Esophagus squamous epithelium (tissue), 5 donors: ENCODE data around the gene PRDM12. TPM values are rescaled to one million over a fixed set of nuclear protein-coding genes. Genes with fewer than 3 reads are reported as not detected.

Source experiments
- DNase-seq: peaks from one replicate; lab custom pipeline; 2025; lab: John Stamatoyannopoulos, UW
- H3K27ac ChIP-seq, 4 donors: fragments of 200-600 bp; sonication (generic); one replicate each; pipeline ENCODE4 v1.5.1; 2016 to 2019; ENCODE audit warnings: mild to moderate bottlenecking in 1 of 4
- H3K27me3 ChIP-seq, 4 donors: fragments of 200-600 bp; sonication (generic); 1 replicate in 3 of 4; 2 replicates in 1 of 4; pipeline versions ENCODE4 v1.5.1 to v1.6.0; 2017 to 2021; ENCODE audit warnings: antibody characterized with exemption in 1 of 4
- H3K36me3 ChIP-seq, 3 donors: fragments of 200-600 bp; sonication (generic); one replicate each; pipeline ENCODE4 v1.5.1; 2016 to 2019
- H3K4me1 ChIP-seq, 3 donors: fragments of 200-600 bp; sonication (generic); one replicate each; pipeline ENCODE4 v1.5.1; 2017 to 2019
- H3K4me3 ChIP-seq, 4 donors: fragments of 200-600 bp; sonication (generic); 1 replicate in 3 of 4; 2 replicates in 1 of 4; pipeline ENCODE4 v1.5.1; 2016 to 2019; ENCODE audit warnings: mild to moderate bottlenecking in 2 of 4, moderate library complexity in 1 of 4
- H3K9me3 ChIP-seq, 3 donors: fragments of 200-600 bp; sonication (generic); one replicate each; pipeline ENCODE4 v1.5.1; 2016 to 2019
- CTCF ChIP-seq, 6 experiments: fragments of 450-650 bp in 4 of 6; fragments of 200-600 bp in 2 of 6; sonication (generic) in 2 of 6; IDR thresholded peaks; one replicate each; pipeline ENCODE4 v1.5.1; 2016 to 2019; ENCODE audit warnings: antibody characterized with exemption in 6 of 6, mild to moderate bottlenecking in 4 of 6, moderate library complexity in 4 of 6
- POLR2A ChIP-seq, 4 donors: fragments of 450-650 bp; IDR thresholded peaks; one replicate each; pipeline ENCODE4 v1.6.1; 2017; ENCODE audit warnings: antibody characterized with exemption in 4 of 4, mild to moderate bottlenecking in 4 of 4, moderate library complexity in 3 of 4
- whole genome bisulfite sequencing, 2 donors: methylation state at CpG; one replicate each; pipeline ENCODE4 v1.1.5; 2018; 5-methylcytosine and 5-hydroxymethylcytosine counted together
- intact Hi-C: fragments of 100-400 bp; cut with DNase I; formaldehyde crosslinking; loops from one replicate; pipeline ENCODE4 v1.15.0; 2022
- total RNA-seq, 4 donors: library from RNA; depleted of rRNA; stranded (reverse); fragments of >200 nt; gene quantifications; one replicate each; pipeline ENCODE4 v1.1.0, GENCODE V29; 2016
- donor health status: DM: yes; HTN: yes; CAD: no.

Gene PRDM12
- total RNA-seq, 4 donors from 2014 or later: not detected

GRCh38 chr9:130634191-130634768, 30.1 kb upstream of the PRDM12 start:
- Histone ChIP-seq H3K4me1 (no peaks in the 10 kb centered on the region), H3K4me3 (no peak overlapping the region), H3K36me3 (peaks cover 24 to 95% (median 54%) of the 10 kb centered on the region in 3 donors), H3K27ac (no peak overlapping the region), H3K27me3 (no peaks in the 10 kb centered on the region), H3K9me3 (no peaks in the 10 kb centered on the region)
- WGBS, 2 donors: 83 to 100% methylated on average over 1 to 4 of the region's 14 CpGs
- TF ChIP-seq CTCF (IDR thresholded peaks at IDR 0.05) (no peak), POLR2A (IDR thresholded peaks at IDR 0.05) (no peak)
- DNase-seq: no peak
- intact Hi-C loops: no loop called here

- Histone ChIP-seq H3K27me3 (no peaks in the 10 kb centered on the region), H3K9me3 (no peaks in the 10 kb centered on the region), H3K4me3 (no peak overlapping the region), H3K36me3 (peaks cover 23 to 90% (median 54%) of the 10 kb centered on the region in 3 donors), H3K27ac (no peak overlapping the region), H3K4me1 (no peaks in the 10 kb centered on the region)
- 76 to 100% methylated on average over 1 to 2 of the region's 8 CpGs for WGBS, 2 donors
- TF ChIP-seq CTCF (IDR thresholded peaks at IDR 0.05): no peak
- TF ChIP-seq POLR2A (IDR thresholded peaks at IDR 0.05): no peak
- DNase-seq: no peak
- intact Hi-C loops: no loop called here
Measured at GRCh38 chr9:130634801-130635200, 29.6 kb upstream of the PRDM12 start.

GRCh38 chr9:130635306-130635705, 29.1 kb upstream of the PRDM12 start:
- Histone ChIP-seq H3K27ac (no peak overlapping the region), H3K36me3 (peaks cover 19 to 85% (median 52%) of the 10 kb centered on the region in 3 donors), H3K4me1 (no peaks in the 10 kb centered on the region), H3K27me3 (no peaks in the 10 kb centered on the region), H3K9me3 (no peaks in the 10 kb centered on the region), H3K4me3 (no peak overlapping the region)
- WGBS, 2 donors: 92 to 93% methylated on average over 6 of the region's 6 CpGs
- intact Hi-C loops: no loop called here
- no peak for DNase-seq
- TF ChIP-seq CTCF (IDR thresholded peaks at IDR 0.05): no peak
- TF ChIP-seq POLR2A (IDR thresholded peaks at IDR 0.05): no peak

GRCh38 chr9:130635721-130636647, 28.4 kb upstream of the PRDM12 start:
- DNase-seq: no peak
- no peaks in the 10 kb centered on the region for H3K27me3 ChIP-seq
- peaks cover 12 to 78% (median 46%) of the 10 kb centered on the region in 3 donors for H3K36me3 ChIP-seq
- no peak for TF ChIP-seq POLR2A (IDR thresholded peaks at IDR 0.05)
- TF ChIP-seq CTCF (IDR thresholded peaks at IDR 0.05): no peak
- no peak overlapping the region for H3K4me3 ChIP-seq
- no peak overlapping the region for H3K27ac ChIP-seq
- intact Hi-C loops: no loop called here
- no peaks in the 10 kb centered on the region for H3K4me1 ChIP-seq
- H3K9me3 ChIP-seq: no peaks in the 10 kb centered on the region
- WGBS, 2 donors: 93 to 94% methylated on average over 24 to 25 of the region's 33 CpGs

GRCh38 chr9:130636648-130637020, 27.8 kb upstream of the PRDM12 start:
- H3K27me3 ChIP-seq: no peaks in the 10 kb centered on the region
- intact Hi-C loops: no loop called here
- no peak overlapping the region for H3K27ac ChIP-seq
- TF ChIP-seq CTCF (IDR thresholded peaks at IDR 0.05) (no peak), POLR2A (IDR thresholded peaks at IDR 0.05) (no peak)
- no peak overlapping the region for H3K4me3 ChIP-seq
- H3K36me3 ChIP-seq: peaks cover 8 to 71% (median 39%) of the 10 kb centered on the region in 3 donors
- H3K9me3 ChIP-seq: no peaks in the 10 kb centered on the region
- 80 to 90% methylated on average over 3 to 9 of the region's 9 CpGs for WGBS, 2 donors
- no peak for DNase-seq
- no peaks in the 10 kb centered on the region for H3K4me1 ChIP-seq
